ENCODE results near the gene NTN4. TPM values are rescaled to one million over a fixed set of nuclear protein-coding genes. Genes with fewer than 3 reads are reported as not detected.

NTN4 gene
- total RNA-seq, 1 experiment from 2014 or later, result 0.17 TPM

- no peak overlapping the region for H4K91ac ChIP-seq (ENCODE audit: insufficient read length, low read depth, low read length)
- H2BK20ac ChIP-seq (ENCODE audit: low read depth, low read length, poor library complexity, severe bottlenecking), result no peak overlapping the region
- H3K56ac ChIP-seq (ENCODE audit: insufficient read length, low read depth, low read length), result no peak overlapping the region
- no peak overlapping the region for H2BK12ac ChIP-seq (ENCODE audit: insufficient read length, low read depth, low read length)
- H3T11ph ChIP-seq (ENCODE audit: low read length), result no peak overlapping the region
- Mint-ChIP-seq H3K27ac (no peak overlapping the region), H3K4me1 (peaks cover 10 to 11% of the 10 kb centered on the region in 2 experiments), H3K4me3 (no peak overlapping the region), H3K9me3 (no peaks in the 10 kb centered on the region), H3K36me3 (ENCODE audit: insufficient read depth in 1 of 3, low read depth in 3 of 3) (no peaks in the 10 kb centered on the region; a peak in 1 of 7 replicates), H3K27me3 (ENCODE audit: low read depth) (no peaks in the 10 kb centered on the region)
- H3K27me3 ChIP-seq (ENCODE audit: insufficient read depth, low read length), result no peaks in the 10 kb centered on the region
- no peak overlapping the region for H3K9ac ChIP-seq (ENCODE audit: extremely low read depth, insufficient read length, low read length)
- no peak overlapping the region for H3K27ac ChIP-seq (ENCODE audit: insufficient read length, low read depth, low read length)
- no peak overlapping the region for H3K14ac ChIP-seq (ENCODE audit: insufficient read depth, low read length)
- H3K4me1 ChIP-seq (ENCODE audit: insufficient read depth, low read length), result no peaks in the 10 kb centered on the region; the same call in 1 of the 2 replicates
- peak overlapping the region; percentile 46 for H2AK5ac ChIP-seq (ENCODE audit: insufficient read length, low read length)
- DNase-seq, result no peak
- no peak overlapping the region for H3K4me2 ChIP-seq (ENCODE audit: insufficient read depth, insufficient read length, low read length)
- no peaks in the 10 kb centered on the region for H3K79me2 ChIP-seq (ENCODE audit: insufficient read depth, low read length)
- TF ChIP-seq, protein P1, sequence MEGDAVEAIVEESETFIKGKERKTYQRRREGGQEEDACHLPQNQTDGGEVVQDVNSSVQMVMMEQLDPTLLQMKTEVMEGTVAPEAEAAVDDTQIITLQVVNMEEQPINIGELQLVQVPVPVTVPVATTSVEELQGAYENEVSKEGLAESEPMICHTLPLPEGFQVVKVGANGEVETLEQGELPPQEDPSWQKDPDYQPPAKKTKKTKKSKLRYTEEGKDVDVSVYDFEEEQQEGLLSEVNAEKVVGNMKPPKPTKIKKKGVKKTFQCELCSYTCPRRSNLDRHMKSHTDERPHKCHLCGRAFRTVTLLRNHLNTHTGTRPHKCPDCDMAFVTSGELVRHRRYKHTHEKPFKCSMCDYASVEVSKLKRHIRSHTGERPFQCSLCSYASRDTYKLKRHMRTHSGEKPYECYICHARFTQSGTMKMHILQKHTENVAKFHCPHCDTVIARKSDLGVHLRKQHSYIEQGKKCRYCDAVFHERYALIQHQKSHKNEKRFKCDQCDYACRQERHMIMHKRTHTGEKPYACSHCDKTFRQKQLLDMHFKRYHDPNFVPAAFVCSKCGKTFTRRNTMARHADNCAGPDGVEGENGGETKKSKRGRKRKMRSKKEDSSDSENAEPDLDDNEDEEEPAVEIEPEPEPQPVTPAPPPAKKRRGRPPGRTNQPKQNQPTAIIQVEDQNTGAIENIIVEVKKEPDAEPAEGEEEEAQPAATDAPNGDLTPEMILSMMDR (conservative IDR thresholded peaks at IDR 0.05), result no peak
- no peak overlapping the region for H3K4ac ChIP-seq (ENCODE audit: low read depth, low read length)
- no peaks in the 10 kb centered on the region for H3K79me1 ChIP-seq (ENCODE audit: insufficient read depth, low read depth, low read length, poor library complexity, severe bottlenecking)
- no peak overlapping the region for H2BK5ac ChIP-seq (ENCODE audit: insufficient read length, low read length)
- no peaks in the 10 kb centered on the region for H3K23me2 ChIP-seq (ENCODE audit: insufficient read length, low read depth, low read length, poor library complexity, severe bottlenecking)
- H2AFZ ChIP-seq (ENCODE audit: low read length), result no peak overlapping the region
- H4K20me1 ChIP-seq (ENCODE audit: control insufficient read depth, insufficient read depth, insufficient read length), result no peaks in the 10 kb centered on the region
- 0 out of 2 replicates have a peak overlapping the region, but pooled peaks have one; percentile 85 for H2BK15ac ChIP-seq (ENCODE audit: low read depth, low read length)
- no peak overlapping the region for H3K23ac ChIP-seq (ENCODE audit: insufficient read length, low read depth, low read length)
- H4K8ac ChIP-seq (replicated peaks; ENCODE audit: insufficient read length, low read depth, low read length), result no peak overlapping the region
- no peak overlapping the region for H4K5ac ChIP-seq (ENCODE audit: insufficient read length, low read depth, low read length)
- H3K18ac ChIP-seq (ENCODE audit: insufficient read length, low read depth, low read length), result no peak overlapping the region
- no peaks in the 10 kb centered on the region for H3K9me3 ChIP-seq (ENCODE audit: control insufficient read depth, low read depth, low read length)
- H2BK120ac ChIP-seq (ENCODE audit: low read depth, low read length, poor library complexity, severe bottlenecking), result no peak overlapping the region
- WGBS (ENCODE audit: extremely low coverage, insufficient read length, low lambda C conversion rate), result no CpG with 5 or more reads among the region's 3 CpGs
These were observed 161.2 kb downstream of the NTN4 start for GRCh38 chr12:95629392-95629791.
